WTC11 (cell line): ENCODE data around the gene PRDM2. TPM values are rescaled to one million over a fixed set of nuclear protein-coding genes. Genes with fewer than 3 reads are reported as not detected.

ENCODE experiments used
- ATAC-seq: fragments of 200-7000 bp; cut with Tn5 transposase; 2 replicates; pipeline ENCODE4 v1.10.0; 2021; ENCODE audit warnings: mild to moderate bottlenecking, moderate library complexity
- CTCF ChIA-PET: fragments of 300-600 bp; sonication (Branson Sonifier 250); formaldehyde crosslinking; loops from one replicate; lab custom pipeline; 2021; ENCODE audit warnings: antibody characterized with exemption; lab: Charles Lee
- POLR2A ChIA-PET: fragments of 350-600 bp; sonication (Branson Sonifier 250); formaldehyde crosslinking; loops from one replicate; lab custom pipeline; 2021; ENCODE audit warnings: antibody characterized with exemption; lab: Charles Lee
- DNase-seq: peaks from one replicate; pipeline ENCODE4 v3.0.0; 2021; ENCODE audit warnings: low spot score
- H3K27ac Mint-ChIP-seq: 2 replicates; pipeline ENCODE4 v1.8.0; 2021; ENCODE audit warnings: mixed read lengths
- H3K27me3 Mint-ChIP-seq: 2 replicates; pipeline ENCODE4 v1.8.0; 2021; ENCODE audit warnings: low read depth, mild to moderate bottlenecking, moderate library complexity, mixed read lengths
- H3K36me3 Mint-ChIP-seq: 2 replicates; pipeline ENCODE4 v1.8.0; 2021; ENCODE audit warnings: mixed read lengths
- H3K4me1 Mint-ChIP-seq: 2 replicates; pipeline ENCODE4 v1.8.0; 2022; ENCODE audit warnings: mixed read lengths
- H3K4me3 Mint-ChIP-seq: 2 replicates; pipeline ENCODE4 v1.8.0; 2021; ENCODE audit warnings: mild to moderate bottlenecking, moderate library complexity, mixed read lengths
- H3K9me3 Mint-ChIP-seq: 2 replicates; pipeline ENCODE4 v1.8.0; 2021; ENCODE audit warnings: mixed read lengths
- CREB1 ChIP-seq: sonication (generic); formaldehyde crosslinking; IDR thresholded peaks from 2 replicates; pipeline ENCODE4 v1.8.0; 2023; ENCODE audit warnings: mild to moderate bottlenecking, missing genetic modification reagents
- EMX1 ChIP-seq: fragments of 250-450 bp; sonication (Bioruptor Pico); IDR thresholded peaks from 2 replicates; pipeline ENCODE4 v1.8.0; 2021; ENCODE audit warnings: mild to moderate bottlenecking
- KAT7 ChIP-seq: sonication (generic); formaldehyde crosslinking; IDR thresholded peaks from 2 replicates; pipeline ENCODE4 v1.8.1; 2023; ENCODE audit warnings: missing genetic modification reagents, mild to moderate bottlenecking, borderline replicate concordance
- SMAD3 ChIP-seq: sonication (generic); formaldehyde crosslinking; IDR thresholded peaks from 2 replicates; pipeline ENCODE4 v1.8.0; 2022; ENCODE audit warnings: missing genetic modification reagents, mild to moderate bottlenecking, borderline replicate concordance
- TCF7 ChIP-seq: sonication (generic); formaldehyde crosslinking; IDR thresholded peaks from 2 replicates; pipeline ENCODE4 v1.8.0; 2022; ENCODE audit warnings: mild to moderate bottlenecking, low read depth, missing genetic modification reagents, moderate library complexity
- ZBTB21 ChIP-seq: sonication (generic); formaldehyde crosslinking; IDR thresholded peaks from 2 replicates; pipeline ENCODE4 v1.8.1; 2023; ENCODE audit warnings: mild to moderate bottlenecking, missing genetic modification reagents, borderline replicate concordance
- ZNF121 ChIP-seq: sonication (generic); formaldehyde crosslinking; IDR thresholded peaks from 2 replicates; pipeline ENCODE4 v1.8.0; 2023; ENCODE audit warnings: missing genetic modification reagents
- ZNF138 ChIP-seq: sonication (generic); formaldehyde crosslinking; conservative IDR thresholded peaks from 2 replicates; pipeline ENCODE4 v1.8.1; 2022; ENCODE audit warnings: mild to moderate bottlenecking, moderate library complexity, missing genetic modification reagents
- ZNF219 ChIP-seq: sonication (generic); formaldehyde crosslinking; IDR thresholded peaks from 2 replicates; pipeline ENCODE4 v1.8.0; 2023; ENCODE audit warnings: missing genetic modification reagents, mild to moderate bottlenecking, borderline replicate concordance
- ZNF416 ChIP-seq: fragments of 250-450 bp; sonication (Bioruptor Pico); IDR thresholded peaks from 2 replicates; pipeline ENCODE4 v1.9.0; 2021; ENCODE audit warnings: mild to moderate bottlenecking, inconsistent platforms
- total RNA-seq: library from RNA; stranded (reverse); gene quantifications from 3 replicates; pipeline ENCODE4 v1.2.3, GENCODE V29; 2021
- TF ChIP-seq, protein P1 (sequence below): sonication (generic); formaldehyde crosslinking; IDR thresholded peaks from 2 replicates; pipeline ENCODE4 v1.8.1; 2023; ENCODE audit warnings: mild to moderate bottlenecking, missing genetic modification reagents, borderline replicate concordance
- TF ChIP-seq, protein P2 (sequence below): sonication (generic); formaldehyde crosslinking; IDR thresholded peaks from 2 replicates; pipeline ENCODE4 v1.8.1; 2023; ENCODE audit warnings: mild to moderate bottlenecking, missing genetic modification reagents
- TF ChIP-seq, protein P3 (sequence below): sonication (generic); formaldehyde crosslinking; IDR thresholded peaks from 2 replicates; pipeline ENCODE4 v1.8.0; 2022; ENCODE audit warnings: missing genetic modification reagents
- TF ChIP-seq, protein P4 (sequence below): sonication (generic); formaldehyde crosslinking; IDR thresholded peaks from 2 replicates; pipeline ENCODE4 v1.8.0; 2022; ENCODE audit warnings: mild to moderate bottlenecking, missing genetic modification reagents
- TF ChIP-seq, protein P5 (sequence below): sonication (generic); formaldehyde crosslinking; IDR thresholded peaks from 2 replicates; pipeline ENCODE4 v1.8.1; 2022; ENCODE audit warnings: mild to moderate bottlenecking, missing genetic modification reagents, moderate library complexity, borderline replicate concordance
- TF ChIP-seq, protein P6 (sequence below): sonication (generic); formaldehyde crosslinking; IDR thresholded peaks from 2 replicates; pipeline ENCODE4 v1.8.1; 2023; ENCODE audit warnings: mild to moderate bottlenecking, missing genetic modification reagents, moderate library complexity
- TF ChIP-seq, protein P7 (sequence below): sonication (generic); formaldehyde crosslinking; IDR thresholded peaks from 2 replicates; pipeline ENCODE4 v1.8.1; 2022; ENCODE audit warnings: low read depth, missing genetic modification reagents, borderline replicate concordance
- TF ChIP-seq, protein P8 (sequence below): sonication (generic); formaldehyde crosslinking; IDR thresholded peaks from 2 replicates; pipeline ENCODE4 v1.8.1; 2023; ENCODE audit warnings: mild to moderate bottlenecking, missing genetic modification reagents, moderate library complexity

The PRDM2 gene
- total RNA-seq, 1 experiment from 2014 or later, result 25.0 TPM

DNA sequence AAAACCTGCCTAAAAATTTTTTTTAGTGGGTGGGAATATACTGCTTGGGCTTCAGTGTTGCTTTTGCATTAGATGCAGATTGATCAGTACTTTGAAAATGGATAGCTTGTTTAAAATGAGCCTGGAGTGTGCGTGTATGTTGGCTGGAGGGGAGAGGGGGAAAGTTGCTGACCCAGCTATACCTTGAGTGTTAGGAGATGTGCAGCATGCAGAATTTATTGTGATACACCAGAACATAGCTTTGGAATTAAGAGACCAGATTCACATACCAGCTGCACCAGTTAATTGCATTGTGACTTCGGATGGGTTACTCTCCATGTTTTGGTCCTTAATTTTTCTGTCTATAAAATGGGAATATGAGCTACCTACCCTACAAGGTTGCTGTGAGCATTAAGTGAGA lies 60.4 kb downstream of the PRDM2 start (continued):
- TF ChIP-seq, protein P1, sequence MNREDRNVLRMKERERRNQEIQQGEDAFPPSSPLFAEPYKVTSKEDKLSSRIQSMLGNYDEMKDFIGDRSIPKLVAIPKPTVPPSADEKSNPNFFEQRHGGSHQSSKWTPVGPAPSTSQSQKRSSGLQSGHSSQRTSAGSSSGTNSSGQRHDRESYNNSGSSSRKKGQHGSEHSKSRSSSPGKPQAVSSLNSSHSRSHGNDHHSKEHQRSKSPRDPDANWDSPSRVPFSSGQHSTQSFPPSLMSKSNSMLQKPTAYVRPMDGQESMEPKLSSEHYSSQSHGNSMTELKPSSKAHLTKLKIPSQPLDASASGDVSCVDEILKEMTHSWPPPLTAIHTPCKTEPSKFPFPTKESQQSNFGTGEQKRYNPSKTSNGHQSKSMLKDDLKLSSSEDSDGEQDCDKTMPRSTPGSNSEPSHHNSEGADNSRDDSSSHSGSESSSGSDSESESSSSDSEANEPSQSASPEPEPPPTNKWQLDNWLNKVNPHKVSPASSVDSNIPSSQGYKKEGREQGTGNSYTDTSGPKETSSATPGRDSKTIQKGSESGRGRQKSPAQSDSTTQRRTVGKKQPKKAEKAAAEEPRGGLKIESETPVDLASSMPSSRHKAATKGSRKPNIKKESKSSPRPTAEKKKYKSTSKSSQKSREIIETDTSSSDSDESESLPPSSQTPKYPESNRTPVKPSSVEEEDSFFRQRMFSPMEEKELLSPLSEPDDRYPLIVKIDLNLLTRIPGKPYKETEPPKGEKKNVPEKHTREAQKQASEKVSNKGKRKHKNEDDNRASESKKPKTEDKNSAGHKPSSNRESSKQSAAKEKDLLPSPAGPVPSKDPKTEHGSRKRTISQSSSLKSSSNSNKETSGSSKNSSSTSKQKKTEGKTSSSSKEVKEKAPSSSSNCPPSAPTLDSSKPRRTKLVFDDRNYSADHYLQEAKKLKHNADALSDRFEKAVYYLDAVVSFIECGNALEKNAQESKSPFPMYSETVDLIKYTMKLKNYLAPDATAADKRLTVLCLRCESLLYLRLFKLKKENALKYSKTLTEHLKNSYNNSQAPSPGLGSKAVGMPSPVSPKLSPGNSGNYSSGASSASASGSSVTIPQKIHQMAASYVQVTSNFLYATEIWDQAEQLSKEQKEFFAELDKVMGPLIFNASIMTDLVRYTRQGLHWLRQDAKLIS (CRISPR knock-in tag), result no peak
- TF ChIP-seq, all 79 proteins: peak for 0

DNA sequence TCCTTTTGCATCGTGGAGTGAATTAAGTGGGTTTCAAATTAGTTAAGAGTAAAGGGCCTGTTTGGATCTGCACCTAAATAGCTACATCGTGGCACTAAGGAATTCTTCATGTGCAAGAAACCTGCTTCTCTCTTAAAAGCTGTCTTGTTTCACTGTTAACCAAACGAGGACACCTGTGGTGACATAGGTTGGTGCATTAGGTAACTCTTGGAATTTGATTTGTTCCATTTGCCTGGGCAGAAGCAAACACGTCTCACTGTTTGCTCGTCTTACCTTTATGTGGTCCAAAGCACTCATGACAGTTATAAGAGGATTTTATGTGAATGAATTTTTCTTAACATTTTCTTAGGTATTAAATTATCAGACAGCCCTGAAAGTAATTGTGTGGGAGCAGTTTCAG lies 60.9 kb downstream of the PRDM2 start:
- CTCF ChIA-PET, result interaction anchor here (0.7 to 1.2 kb wide), 3 partner anchors 12 to 96 kb away, joined by 3 to 7 read pairs (median 3); no protein-coding TSS in a partner anchor
- POLR2A ChIA-PET, result interaction anchor here (1.6 kb wide), 1 partner anchor 12 kb away, joined by 5 read pairs; no protein-coding TSS in a partner anchor
- no peak overlapping the region; the same call in 1 of the 2 replicates for H3K4me3 Mint-ChIP-seq
- no peaks in the 10 kb centered on the region for H3K36me3 Mint-ChIP-seq
- peaks cover 69% of the 10 kb centered on the region for H3K4me1 Mint-ChIP-seq
- H3K27ac Mint-ChIP-seq, result no peak overlapping the region
- H3K27me3 Mint-ChIP-seq, result no peaks in the 10 kb centered on the region
- DNase-seq, result no peak
- TF ChIP-seq, protein P2, sequence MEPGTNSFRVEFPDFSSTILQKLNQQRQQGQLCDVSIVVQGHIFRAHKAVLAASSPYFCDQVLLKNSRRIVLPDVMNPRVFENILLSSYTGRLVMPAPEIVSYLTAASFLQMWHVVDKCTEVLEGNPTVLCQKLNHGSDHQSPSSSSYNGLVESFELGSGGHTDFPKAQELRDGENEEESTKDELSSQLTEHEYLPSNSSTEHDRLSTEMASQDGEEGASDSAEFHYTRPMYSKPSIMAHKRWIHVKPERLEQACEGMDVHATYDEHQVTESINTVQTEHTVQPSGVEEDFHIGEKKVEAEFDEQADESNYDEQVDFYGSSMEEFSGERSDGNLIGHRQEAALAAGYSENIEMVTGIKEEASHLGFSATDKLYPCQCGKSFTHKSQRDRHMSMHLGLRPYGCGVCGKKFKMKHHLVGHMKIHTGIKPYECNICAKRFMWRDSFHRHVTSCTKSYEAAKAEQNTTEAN, result no peak
- TF ChIP-seq SMAD3 (CRISPR knock-in tag), result no peak
- TF ChIP-seq ZNF138 (CRISPR knock-in tag), result no peak
- TF ChIP-seq TCF7 (CRISPR knock-in tag), result no peak
- TF ChIP-seq, protein P3, sequence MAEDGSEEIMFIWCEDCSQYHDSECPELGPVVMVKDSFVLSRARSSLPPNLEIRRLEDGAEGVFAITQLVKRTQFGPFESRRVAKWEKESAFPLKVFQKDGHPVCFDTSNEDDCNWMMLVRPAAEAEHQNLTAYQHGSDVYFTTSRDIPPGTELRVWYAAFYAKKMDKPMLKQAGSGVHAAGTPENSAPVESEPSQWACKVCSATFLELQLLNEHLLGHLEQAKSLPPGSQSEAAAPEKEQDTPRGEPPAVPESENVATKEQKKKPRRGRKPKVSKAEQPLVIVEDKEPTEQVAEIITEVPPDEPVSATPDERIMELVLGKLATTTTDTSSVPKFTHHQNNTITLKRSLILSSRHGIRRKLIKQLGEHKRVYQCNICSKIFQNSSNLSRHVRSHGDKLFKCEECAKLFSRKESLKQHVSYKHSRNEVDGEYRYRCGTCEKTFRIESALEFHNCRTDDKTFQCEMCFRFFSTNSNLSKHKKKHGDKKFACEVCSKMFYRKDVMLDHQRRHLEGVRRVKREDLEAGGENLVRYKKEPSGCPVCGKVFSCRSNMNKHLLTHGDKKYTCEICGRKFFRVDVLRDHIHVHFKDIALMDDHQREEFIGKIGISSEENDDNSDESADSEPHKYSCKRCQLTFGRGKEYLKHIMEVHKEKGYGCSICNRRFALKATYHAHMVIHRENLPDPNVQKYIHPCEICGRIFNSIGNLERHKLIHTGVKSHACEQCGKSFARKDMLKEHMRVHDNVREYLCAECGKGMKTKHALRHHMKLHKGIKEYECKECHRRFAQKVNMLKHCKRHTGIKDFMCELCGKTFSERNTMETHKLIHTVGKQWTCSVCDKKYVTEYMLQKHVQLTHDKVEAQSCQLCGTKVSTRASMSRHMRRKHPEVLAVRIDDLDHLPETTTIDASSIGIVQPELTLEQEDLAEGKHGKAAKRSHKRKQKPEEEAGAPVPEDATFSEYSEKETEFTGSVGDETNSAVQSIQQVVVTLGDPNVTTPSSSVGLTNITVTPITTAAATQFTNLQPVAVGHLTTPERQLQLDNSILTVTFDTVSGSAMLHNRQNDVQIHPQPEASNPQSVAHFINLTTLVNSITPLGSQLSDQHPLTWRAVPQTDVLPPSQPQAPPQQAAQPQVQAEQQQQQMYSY, result no peak
- peak; percentile 51 for ATAC-seq
- H3K9me3 Mint-ChIP-seq, result no peaks in the 10 kb centered on the region

DNA sequence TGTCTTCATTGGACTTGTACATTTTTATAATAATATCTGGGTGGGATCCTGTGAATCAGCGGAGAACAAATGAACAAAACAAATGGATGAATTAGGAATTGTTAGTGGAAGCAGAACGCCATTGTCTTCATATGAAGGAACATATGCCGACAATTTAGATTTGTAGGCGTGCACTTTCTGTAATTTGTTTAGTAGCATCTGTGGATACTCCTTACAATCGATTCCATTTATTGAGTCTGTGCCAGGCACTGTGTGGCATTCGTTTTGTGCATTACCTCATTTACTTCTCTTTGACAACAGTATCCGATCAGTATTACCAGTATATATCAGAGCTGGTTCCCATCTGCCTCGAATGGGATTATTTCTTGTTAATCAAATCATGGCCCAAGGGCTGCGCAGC lies 61.9 kb downstream of the PRDM2 start:
- Mint-ChIP-seq H3K36me3 (0 out of 2 replicates have a peak, but pooled peaks cover 3% of the 10 kb centered on the region), H3K27me3 (no peaks in the 10 kb centered on the region), H3K27ac (no peak overlapping the region), H3K9me3 (no peaks in the 10 kb centered on the region), H3K4me1 (peaks cover 69% of the 10 kb centered on the region), H3K4me3 (no peak overlapping the region)
- DNase-seq (no peak), ATAC-seq (no peak)
- CTCF ChIA-PET, result no interaction called here
- POLR2A ChIA-PET, result no interaction called here
- TF ChIP-seq, protein P4, sequence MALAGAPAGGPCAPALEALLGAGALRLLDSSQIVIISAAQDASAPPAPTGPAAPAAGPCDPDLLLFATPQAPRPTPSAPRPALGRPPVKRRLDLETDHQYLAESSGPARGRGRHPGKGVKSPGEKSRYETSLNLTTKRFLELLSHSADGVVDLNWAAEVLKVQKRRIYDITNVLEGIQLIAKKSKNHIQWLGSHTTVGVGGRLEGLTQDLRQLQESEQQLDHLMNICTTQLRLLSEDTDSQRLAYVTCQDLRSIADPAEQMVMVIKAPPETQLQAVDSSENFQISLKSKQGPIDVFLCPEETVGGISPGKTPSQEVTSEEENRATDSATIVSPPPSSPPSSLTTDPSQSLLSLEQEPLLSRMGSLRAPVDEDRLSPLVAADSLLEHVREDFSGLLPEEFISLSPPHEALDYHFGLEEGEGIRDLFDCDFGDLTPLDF (CRISPR knock-in tag), result no peak
- TF ChIP-seq, protein P5, sequence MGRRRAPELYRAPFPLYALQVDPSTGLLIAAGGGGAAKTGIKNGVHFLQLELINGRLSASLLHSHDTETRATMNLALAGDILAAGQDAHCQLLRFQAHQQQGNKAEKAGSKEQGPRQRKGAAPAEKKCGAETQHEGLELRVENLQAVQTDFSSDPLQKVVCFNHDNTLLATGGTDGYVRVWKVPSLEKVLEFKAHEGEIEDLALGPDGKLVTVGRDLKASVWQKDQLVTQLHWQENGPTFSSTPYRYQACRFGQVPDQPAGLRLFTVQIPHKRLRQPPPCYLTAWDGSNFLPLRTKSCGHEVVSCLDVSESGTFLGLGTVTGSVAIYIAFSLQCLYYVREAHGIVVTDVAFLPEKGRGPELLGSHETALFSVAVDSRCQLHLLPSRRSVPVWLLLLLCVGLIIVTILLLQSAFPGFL (CRISPR knock-in tag), result no peak
- TF ChIP-seq ZNF121 (CRISPR knock-in tag) (no peak), ZBTB21 (CRISPR knock-in tag) (no peak), CREB1 (CRISPR knock-in tag) (no peak), KAT7 (CRISPR knock-in tag) (no peak), ZNF219 (CRISPR knock-in tag) (no peak), EMX1 (no peak), ZNF416 (CRISPR knock-in tag) (no peak)
- TF ChIP-seq, protein P6, sequence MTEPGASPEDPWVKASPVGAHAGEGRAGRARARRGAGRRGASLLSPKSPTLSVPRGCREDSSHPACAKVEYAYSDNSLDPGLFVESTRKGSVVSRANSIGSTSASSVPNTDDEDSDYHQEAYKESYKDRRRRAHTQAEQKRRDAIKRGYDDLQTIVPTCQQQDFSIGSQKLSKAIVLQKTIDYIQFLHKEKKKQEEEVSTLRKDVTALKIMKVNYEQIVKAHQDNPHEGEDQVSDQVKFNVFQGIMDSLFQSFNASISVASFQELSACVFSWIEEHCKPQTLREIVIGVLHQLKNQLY, result no peak
- TF ChIP-seq, protein P7, sequence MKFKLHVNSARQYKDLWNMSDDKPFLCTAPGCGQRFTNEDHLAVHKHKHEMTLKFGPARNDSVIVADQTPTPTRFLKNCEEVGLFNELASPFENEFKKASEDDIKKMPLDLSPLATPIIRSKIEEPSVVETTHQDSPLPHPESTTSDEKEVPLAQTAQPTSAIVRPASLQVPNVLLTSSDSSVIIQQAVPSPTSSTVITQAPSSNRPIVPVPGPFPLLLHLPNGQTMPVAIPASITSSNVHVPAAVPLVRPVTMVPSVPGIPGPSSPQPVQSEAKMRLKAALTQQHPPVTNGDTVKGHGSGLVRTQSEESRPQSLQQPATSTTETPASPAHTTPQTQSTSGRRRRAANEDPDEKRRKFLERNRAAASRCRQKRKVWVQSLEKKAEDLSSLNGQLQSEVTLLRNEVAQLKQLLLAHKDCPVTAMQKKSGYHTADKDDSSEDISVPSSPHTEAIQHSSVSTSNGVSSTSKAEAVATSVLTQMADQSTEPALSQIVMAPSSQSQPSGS, result no peak
- TF ChIP-seq, protein P8, sequence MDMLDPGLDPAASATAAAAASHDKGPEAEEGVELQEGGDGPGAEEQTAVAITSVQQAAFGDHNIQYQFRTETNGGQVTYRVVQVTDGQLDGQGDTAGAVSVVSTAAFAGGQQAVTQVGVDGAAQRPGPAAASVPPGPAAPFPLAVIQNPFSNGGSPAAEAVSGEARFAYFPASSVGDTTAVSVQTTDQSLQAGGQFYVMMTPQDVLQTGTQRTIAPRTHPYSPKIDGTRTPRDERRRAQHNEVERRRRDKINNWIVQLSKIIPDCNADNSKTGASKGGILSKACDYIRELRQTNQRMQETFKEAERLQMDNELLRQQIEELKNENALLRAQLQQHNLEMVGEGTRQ (CRISPR knock-in tag), result no peak
